ENCODE results near the gene CFAP43.
"Not testable (repeated sequence)": the region's sequence is repeated elsewhere in the genome, so short reads cannot be mapped to it uniquely, and the experiment has no call there.

Gene CFAP43

DNA sequence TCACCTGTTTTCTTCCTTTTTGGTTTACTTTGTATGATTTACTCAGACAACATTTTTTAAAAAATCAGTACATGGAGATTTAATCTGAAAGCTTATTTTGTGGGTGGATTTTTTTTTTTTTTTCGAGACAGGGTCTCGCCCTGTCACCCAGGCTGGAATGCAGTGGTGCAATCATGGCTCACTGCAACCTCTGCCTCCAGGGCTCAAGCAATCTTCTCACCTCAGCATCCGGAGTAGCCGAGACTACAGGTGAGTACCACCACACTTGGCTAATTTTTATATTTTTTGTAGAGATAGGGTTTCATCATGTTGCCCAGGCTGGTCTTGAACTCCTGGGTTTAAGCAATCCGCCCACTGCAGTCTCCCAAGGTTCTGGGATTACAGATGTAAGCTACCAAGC is 25.1 kb upstream of the CFAP43 start:
- DNase-seq (ENCODE audit: low read depth) = no peak

GRCh38 chr10:104256335-104256961 is 24.3 kb upstream of the CFAP43 start:
- DNase-seq (ENCODE audit: low read depth) = no peak

DNA sequence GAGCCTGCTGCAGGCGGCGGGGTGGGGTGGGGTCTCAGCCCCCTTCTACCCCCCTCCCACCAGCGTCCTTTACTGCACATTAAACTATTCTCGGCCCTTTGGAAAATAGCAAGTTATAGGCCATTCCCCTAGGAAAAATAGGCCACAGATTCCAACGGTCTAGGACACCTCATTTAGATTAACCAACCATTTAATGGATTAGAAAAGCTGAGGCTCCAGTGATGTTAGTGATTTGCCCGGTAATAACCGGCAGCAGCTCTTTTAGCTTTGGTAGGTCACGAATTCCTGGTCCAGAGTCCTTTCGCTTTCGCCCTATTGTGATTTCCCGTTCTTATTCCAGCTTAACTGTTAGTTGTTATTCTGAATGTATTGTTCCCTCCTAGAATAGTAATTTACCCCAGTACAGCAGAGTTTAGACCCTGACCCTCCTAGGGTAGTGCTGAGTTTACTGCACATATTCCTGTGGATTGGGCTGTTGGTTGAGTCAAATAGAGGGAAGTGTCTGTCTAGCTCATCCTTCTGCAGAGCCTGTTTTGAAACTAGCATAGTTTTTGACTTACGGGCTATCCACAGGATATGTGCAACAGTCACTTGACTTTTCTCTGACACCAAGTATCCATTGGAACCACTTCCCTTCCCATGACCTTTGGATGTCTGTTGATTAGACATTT is 23.3 kb upstream of the CFAP43 start:
- peak; percentile 79 for DNase-seq (ENCODE audit: low read depth)

DNA sequence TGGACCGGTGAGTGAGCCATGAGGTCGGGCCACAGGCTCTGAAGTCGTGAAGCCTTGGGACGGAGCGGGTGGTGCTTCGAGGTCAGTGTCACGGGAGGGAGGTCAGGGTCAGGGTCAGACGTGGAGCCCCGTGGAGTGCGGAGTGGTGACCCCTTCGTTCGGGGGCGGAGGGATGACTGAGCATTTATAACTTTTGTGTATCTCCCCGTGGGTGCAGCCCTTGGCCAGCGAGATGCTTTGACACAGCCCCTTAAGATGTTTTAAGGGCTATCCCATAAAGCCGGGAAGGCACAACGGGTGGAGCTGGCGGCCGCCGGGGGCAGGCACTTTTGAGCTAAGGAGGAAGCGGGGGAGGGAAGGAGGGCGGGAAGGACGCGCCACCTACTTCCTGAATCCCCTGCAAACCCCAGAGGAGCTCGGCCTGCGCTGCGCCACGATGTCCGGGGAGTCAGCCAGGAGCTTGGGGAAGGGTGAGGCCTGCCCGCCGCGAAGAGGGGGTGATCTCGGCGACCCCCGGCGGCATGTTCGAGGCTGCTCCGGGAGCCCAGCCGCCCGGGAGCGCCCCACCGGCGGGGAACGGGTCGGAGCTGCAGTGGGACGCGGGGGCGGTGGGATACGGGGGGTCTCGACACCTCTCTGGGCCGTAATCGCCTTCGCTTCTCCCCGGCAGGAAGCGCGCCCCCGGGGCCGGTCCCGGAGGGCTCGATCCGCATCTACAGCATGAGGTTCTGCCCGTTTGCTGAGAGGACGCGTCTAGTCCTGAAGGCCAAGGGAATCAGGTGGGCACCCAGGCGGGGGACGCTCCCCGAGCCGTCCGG is 22.5 kb upstream of the CFAP43 start, which contains the start of gene GSTO1:
GSTO1 (plus strand) TSS at position 400 of the 818 bp plus-strand sequence; CDS start at position 437, 37 bp downstream.
- peak; percentile 82 for DNase-seq (ENCODE audit: low read depth)

DNA sequence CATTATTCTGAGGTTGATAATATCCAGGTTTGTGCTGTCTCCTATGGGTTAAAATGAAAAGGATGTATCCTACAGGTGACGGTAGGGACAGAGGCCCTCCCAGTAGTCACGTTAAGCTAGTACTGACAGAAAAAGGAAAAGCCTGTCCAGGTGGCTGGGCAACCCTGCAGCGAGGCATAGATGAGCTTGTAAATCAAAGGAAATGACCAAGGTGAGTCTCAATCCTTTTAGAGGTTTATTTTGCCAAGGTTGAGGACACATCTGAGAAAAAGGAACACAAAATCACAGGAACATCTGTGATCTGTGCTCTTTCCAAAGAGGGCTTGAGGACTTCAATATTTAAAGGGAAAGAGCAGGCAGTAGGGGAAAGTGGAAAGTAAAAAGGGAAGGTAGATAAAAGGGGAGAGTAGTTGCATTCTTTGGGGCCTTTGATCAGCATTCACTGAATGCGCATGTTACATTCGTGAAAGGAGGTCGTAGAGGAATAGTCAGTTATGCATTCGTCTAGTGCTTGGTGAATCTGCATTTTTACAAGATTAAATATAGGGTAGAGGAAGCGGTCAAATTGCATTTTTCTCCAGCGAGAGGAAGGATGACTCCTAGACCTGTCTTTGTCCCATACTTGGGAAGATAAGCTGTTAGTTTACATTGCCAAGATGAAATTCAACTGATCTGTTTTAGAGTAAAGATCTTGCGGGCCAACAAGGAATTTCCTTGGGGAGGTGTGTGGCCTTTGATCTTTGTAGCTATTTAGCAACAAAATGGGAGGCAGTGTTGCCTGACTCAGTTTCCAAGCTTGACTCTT is 21.6 kb upstream of the CFAP43 start:
- DNase-seq (ENCODE audit: low read depth) = no peak

- no peak for DNase-seq (ENCODE audit: low read depth)
Measured at GRCh38 chr10:104253106-104253505, 20.9 kb upstream of the CFAP43 start.

DNA sequence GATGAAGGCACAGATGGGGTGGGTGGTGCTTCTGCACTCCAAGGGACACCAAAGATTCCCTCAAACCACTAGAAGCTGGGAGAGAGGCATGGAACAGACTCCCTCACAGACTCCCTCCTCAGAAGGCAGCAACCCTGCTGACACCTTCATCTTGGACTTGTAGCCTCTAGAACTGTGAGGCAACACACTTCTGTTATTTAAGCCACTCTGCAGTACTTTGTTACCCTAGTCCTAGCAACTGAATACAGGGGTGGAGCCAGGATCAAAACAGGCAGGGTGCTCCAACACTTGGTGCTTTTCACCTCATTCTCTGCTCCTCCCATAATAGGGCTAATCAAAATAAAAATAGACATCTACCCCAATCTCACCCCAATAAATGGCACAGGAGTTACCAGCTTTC is 20.2 kb upstream of the CFAP43 start:
- no peak for DNase-seq (ENCODE audit: low read depth)

DNA sequence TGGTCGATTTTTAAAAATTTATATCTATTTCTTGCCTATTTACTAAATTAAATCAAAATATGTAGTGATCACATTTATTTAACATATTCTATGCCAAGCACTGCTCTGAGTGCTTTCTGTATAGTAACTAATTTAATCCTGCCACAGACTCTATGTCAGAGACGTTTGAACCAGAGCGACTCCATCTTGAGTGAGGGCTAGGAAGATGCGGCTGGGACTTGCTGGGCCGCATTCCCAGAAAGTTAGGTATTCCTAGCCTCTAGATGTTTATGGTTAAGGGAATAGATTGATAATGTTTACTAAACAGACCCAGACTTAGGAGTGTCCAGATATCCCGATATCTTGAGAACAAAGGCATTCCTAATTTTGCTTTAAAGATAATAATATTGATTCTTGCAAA is 19.3 kb upstream of the CFAP43 start:
- no peak for DNase-seq (ENCODE audit: low read depth)

DNA sequence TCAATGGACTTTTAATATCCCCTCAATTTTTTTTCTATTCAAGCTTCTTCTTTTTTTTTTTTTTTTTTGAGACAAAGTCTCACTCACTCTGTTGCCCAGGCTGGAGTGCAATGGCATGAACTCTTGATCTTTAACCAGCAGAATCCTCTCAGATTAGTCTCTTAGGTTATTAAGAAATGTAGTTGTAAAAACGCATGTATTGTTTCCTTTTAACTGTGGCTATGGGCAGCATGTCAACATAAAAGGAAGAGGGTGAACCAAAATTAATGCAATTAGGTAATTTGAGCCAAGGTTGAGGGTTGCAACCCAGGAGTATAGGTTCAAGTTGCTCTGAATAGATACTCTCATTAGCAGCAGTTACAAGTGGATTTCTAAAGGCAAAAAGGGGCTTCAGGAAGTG is 18.2 kb upstream of the CFAP43 start:
- no peak for DNase-seq (ENCODE audit: low read depth)

GRCh38 chr10:104248931-104249330 is 16.8 kb upstream of the CFAP43 start:
- not testable (repeated sequence) for DNase-seq (ENCODE audit: low read depth)

DNA sequence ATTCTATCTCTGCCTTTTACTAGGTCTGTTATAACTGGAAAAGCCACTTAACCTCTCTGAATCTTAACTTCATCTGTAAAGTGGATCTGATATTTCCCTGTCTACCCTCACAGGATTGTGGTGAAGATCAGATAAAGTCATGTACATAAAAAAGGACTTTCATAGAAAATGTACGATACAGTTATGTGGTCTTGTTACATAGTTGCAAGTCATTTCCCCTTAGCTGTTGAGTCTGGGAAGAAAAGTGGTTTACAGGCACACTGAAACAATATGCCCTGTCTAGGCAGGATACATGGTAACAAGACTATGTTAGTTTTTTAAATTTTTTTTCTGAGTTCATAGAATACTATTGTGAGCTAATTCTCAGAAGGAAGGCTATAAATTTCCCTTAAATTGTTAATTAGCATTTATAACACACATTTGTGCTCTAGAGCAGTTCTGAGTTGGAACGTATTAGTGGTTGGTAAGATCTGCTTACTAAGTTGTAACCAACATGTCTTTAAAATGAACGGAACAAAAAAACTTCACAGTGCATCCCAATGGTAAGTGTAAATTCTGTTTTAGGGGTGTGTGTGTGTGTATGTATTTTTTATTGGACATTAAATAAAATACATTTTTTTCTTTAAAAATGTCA is 15.5 kb upstream of the CFAP43 start:
- DNase-seq (ENCODE audit: low read depth) = no peak

- DNase-seq (ENCODE audit: low read depth) = peak; percentile 46
Measured at GRCh38 chr10:104246976-104247375, 14.8 kb upstream of the CFAP43 start.

GRCh38 chr10:104245066-104245632 is 13.0 kb upstream of the CFAP43 start:
- no peak for DNase-seq (ENCODE audit: low read depth)

DNA sequence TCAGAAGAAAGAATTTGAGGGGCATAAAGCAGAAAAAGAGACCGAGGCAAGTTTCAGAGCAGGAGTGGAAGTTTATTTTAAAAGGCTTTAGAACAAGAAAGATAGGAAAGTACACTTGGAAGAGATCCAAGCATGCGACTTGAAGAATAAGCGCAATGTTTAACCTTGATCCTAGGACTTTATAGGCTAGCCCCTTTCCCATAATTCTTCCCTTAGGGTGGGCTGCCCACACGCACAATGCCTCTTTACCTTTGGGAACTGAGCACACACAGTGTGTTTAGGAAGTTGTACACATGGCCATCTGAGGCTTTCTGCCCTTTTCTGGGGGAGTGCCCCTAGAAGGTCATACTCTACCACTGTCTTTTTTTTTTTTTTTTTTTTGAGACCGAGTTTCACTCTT is 11.3 kb upstream of the CFAP43 start:
- DNase-seq (ENCODE audit: low read depth) = no peak

GRCh38 chr10:104243009-104243408 is 10.8 kb upstream of the CFAP43 start:
- DNase-seq (ENCODE audit: low read depth) = not testable (repeated sequence)

DNA sequence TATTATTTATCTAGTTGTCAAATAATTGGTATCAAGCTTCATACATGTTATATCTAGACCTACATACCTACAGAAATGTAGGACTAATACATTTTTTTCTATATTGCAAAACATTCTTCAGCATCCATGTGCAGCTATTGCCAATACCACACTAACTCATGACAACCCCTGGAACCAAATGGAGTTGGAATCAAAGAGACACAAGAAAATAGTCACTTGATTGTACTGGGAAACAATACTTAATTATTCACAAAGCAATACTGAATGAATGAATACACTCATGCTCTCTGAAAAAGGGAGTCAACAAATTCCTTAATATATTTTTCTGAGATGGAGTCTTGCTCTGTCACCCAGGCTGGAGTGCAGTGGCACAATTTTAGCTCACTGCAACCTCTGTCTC is 10.4 kb upstream of the CFAP43 start:
- DNase-seq (ENCODE audit: low read depth) = no peak

- no peak for DNase-seq (ENCODE audit: low read depth)
Measured at GRCh38 chr10:104240078-104240477, 7.9 kb upstream of the CFAP43 start.

GRCh38 chr10:104235801-104236200 is 3.6 kb upstream of the CFAP43 start:
- no peak for DNase-seq (ENCODE audit: low read depth)

DNA sequence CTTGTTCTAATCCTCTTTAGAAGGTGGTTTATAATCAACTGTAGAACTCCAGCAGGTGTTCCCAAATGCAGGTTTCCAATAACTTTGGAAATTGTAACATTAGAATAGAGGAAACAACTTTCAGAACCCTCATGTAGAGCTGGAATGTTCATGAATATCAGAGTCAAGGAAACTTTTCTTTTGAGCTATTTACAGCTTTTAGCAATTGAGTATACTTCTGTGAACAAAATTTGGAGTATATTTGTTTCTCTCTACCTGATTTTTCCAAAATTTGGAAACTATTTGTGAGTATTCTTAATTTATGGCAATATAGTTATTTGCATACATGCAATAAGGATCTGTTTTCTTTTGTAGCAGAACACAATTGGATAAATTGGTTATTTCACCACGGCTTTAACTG is 2.8 kb upstream of the CFAP43 start:
- DNase-seq (ENCODE audit: low read depth) = no peak

- no peak for DNase-seq (ENCODE audit: low read depth)
Measured at GRCh38 chr10:104233817-104234216, 1.7 kb upstream of the CFAP43 start.

DNA sequence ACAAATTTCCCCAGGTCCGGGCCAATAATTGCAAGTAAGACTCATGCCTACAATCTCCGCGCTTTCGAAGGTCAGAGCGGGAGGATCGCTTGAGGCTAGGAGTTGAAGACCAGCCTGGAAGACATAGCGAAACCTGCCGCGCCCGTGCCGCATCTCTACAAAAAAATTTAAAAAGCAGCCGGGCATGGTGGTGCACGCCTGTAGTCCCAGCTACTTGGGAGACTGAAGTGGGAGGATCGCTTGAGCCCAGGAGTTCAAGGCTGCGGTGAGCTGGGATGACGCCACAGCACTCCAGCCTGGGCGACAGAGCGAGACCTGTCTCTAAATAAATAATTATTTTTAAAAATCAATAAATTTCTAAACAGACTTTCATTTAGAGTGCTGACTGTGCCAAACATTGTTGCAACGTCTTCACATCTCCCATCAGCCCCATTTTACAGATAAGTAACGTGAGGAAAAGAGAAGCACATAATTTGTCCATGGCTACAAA is 494 bp upstream of the CFAP43 start:
- no peak for DNase-seq (ENCODE audit: low read depth)

Measured in fibroblast of gingiva (primary cell).